ENCODE results near the gene DAPL1.
"Not testable (repeated sequence)": the region's sequence is repeated elsewhere in the genome, so short reads cannot be mapped to it uniquely, and the experiment has no call there.

Gene DAPL1

GRCh38 chr2:158837645-158838044 lies 42.5 kb downstream of the DAPL1 start:
- Mint-ChIP-seq H3K27ac (ENCODE audit: low read depth) (no peak overlapping the region), H3K4me1 (no peaks in the 10 kb centered on the region), H3K27me3 (no peaks in the 10 kb centered on the region), H3K9me3 (no peaks in the 10 kb centered on the region), H3K36me3 (ENCODE audit: insufficient read depth) (peaks cover 1% of the 10 kb centered on the region), H3K4me3 (no peak overlapping the region)
- DNase-seq (ENCODE audit: low spot score in 2 of 2): no peak
- no peak for ATAC-seq (replicated peaks; ENCODE audit: extremely low read depth, poor library complexity, severe bottlenecking)

- H3K36me3 Mint-ChIP-seq (ENCODE audit: insufficient read depth): no peaks in the 10 kb centered on the region
- no peaks in the 10 kb centered on the region for H3K4me1 Mint-ChIP-seq
- no peak overlapping the region for H3K4me3 Mint-ChIP-seq
- no peaks in the 10 kb centered on the region for H3K9me3 Mint-ChIP-seq
- no peak overlapping the region for H3K27ac Mint-ChIP-seq (ENCODE audit: low read depth)
- H3K27me3 Mint-ChIP-seq: peaks cover 22% of the 10 kb centered on the region
- no peak for ATAC-seq (replicated peaks; ENCODE audit: extremely low read depth, poor library complexity, severe bottlenecking)
- DNase-seq (ENCODE audit: low spot score in 2 of 2): no peak
Observed at GRCh38 chr2:158841850-158842249, 46.7 kb downstream of the DAPL1 start.

GRCh38 chr2:158845444-158845843 lies 50.3 kb downstream of the DAPL1 start:
- Mint-ChIP-seq H3K27ac (ENCODE audit: low read depth) (no peak overlapping the region), H3K36me3 (ENCODE audit: insufficient read depth) (no peaks in the 10 kb centered on the region), H3K4me1 (no peaks in the 10 kb centered on the region), H3K4me3 (no peak overlapping the region), H3K9me3 (no peaks in the 10 kb centered on the region), H3K27me3 (peaks cover 35% of the 10 kb centered on the region)
- DNase-seq (ENCODE audit: low spot score in 2 of 2) (no peak), ATAC-seq (replicated peaks; ENCODE audit: extremely low read depth, poor library complexity, severe bottlenecking) (no peak)

GRCh38 chr2:158845859-158846258 lies 50.7 kb downstream of the DAPL1 start:
- Mint-ChIP-seq H3K4me1 (no peaks in the 10 kb centered on the region), H3K27ac (ENCODE audit: low read depth) (no peak overlapping the region), H3K36me3 (ENCODE audit: insufficient read depth) (no peaks in the 10 kb centered on the region), H3K4me3 (no peak overlapping the region), H3K27me3 (peaks cover 36% of the 10 kb centered on the region), H3K9me3 (no peaks in the 10 kb centered on the region)
- ATAC-seq (replicated peaks; ENCODE audit: extremely low read depth, poor library complexity, severe bottlenecking): no peak
- no peak for DNase-seq (ENCODE audit: low spot score in 2 of 2)

GRCh38 chr2:158847526-158847925 lies 52.4 kb downstream of the DAPL1 start:
- H3K36me3 Mint-ChIP-seq (ENCODE audit: insufficient read depth); H3K4me1 Mint-ChIP-seq; ATAC-seq (replicated peaks; ENCODE audit: extremely low read depth, poor library complexity, severe bottlenecking); DNase-seq (ENCODE audit: low spot score in 2 of 2); H3K4me3 Mint-ChIP-seq; H3K27ac Mint-ChIP-seq (ENCODE audit: low read depth); H3K9me3 Mint-ChIP-seq: not testable (repeated sequence)
- H3K27me3 Mint-ChIP-seq: peaks cover 36% of the 10 kb centered on the region

GRCh38 chr2:158848031-158848970 lies 53.2 kb downstream of the DAPL1 start:
- DNase-seq (ENCODE audit: low spot score in 2 of 2); H3K4me3 Mint-ChIP-seq; H3K4me1 Mint-ChIP-seq; ATAC-seq (replicated peaks; ENCODE audit: extremely low read depth, poor library complexity, severe bottlenecking); H3K36me3 Mint-ChIP-seq (ENCODE audit: insufficient read depth); H3K27ac Mint-ChIP-seq (ENCODE audit: low read depth); H3K9me3 Mint-ChIP-seq: not testable (repeated sequence)
- H3K27me3 Mint-ChIP-seq: peaks cover 32% of the 10 kb centered on the region

- H3K27ac Mint-ChIP-seq (ENCODE audit: low read depth); H3K4me3 Mint-ChIP-seq; DNase-seq (ENCODE audit: low spot score in 2 of 2); H3K9me3 Mint-ChIP-seq; ATAC-seq (replicated peaks; ENCODE audit: extremely low read depth, poor library complexity, severe bottlenecking); H3K36me3 Mint-ChIP-seq (ENCODE audit: insufficient read depth); H3K4me1 Mint-ChIP-seq: not testable (repeated sequence)
- H3K27me3 Mint-ChIP-seq: peaks cover 37% of the 10 kb centered on the region
Observed at GRCh38 chr2:158860179-158860578, 65.1 kb downstream of the DAPL1 start.

GRCh38 chr2:158861626-158862025 lies 66.5 kb downstream of the DAPL1 start:
- not testable (repeated sequence) for H3K36me3 Mint-ChIP-seq (ENCODE audit: insufficient read depth); H3K9me3 Mint-ChIP-seq; ATAC-seq (replicated peaks; ENCODE audit: extremely low read depth, poor library complexity, severe bottlenecking); DNase-seq (ENCODE audit: low spot score in 2 of 2); H3K4me1 Mint-ChIP-seq; H3K4me3 Mint-ChIP-seq; H3K27ac Mint-ChIP-seq (ENCODE audit: low read depth)
- H3K27me3 Mint-ChIP-seq: peaks cover 35% of the 10 kb centered on the region

GRCh38 chr2:158865469-158865868 lies 70.4 kb downstream of the DAPL1 start:
- H3K9me3 Mint-ChIP-seq; H3K4me3 Mint-ChIP-seq; ATAC-seq (replicated peaks; ENCODE audit: extremely low read depth, poor library complexity, severe bottlenecking); H3K4me1 Mint-ChIP-seq; H3K36me3 Mint-ChIP-seq (ENCODE audit: insufficient read depth); H3K27ac Mint-ChIP-seq (ENCODE audit: low read depth); DNase-seq (ENCODE audit: low spot score in 2 of 2): not testable (repeated sequence)
- H3K27me3 Mint-ChIP-seq: peaks cover 12% of the 10 kb centered on the region

Data from central memory CD8-positive, alpha-beta T cell (primary cell).